Astrocyte of the hippocampus (primary cell): ENCODE data around the gene CCDC40.

Experiments
- DNase-seq: peaks from one replicate; pipeline ENCODE4 v3.0.0; 2011; ENCODE audit warnings: low read depth, low spot score

Gene CCDC40

GRCh38 chr17:80047176-80047575 is 10.7 kb downstream of the CCDC40 start:
- DNase-seq: no peak

GRCh38 chr17:80049986-80050385 is 13.5 kb downstream of the CCDC40 start:
- DNase-seq: no peak

- no peak for DNase-seq
These were observed 14.3 kb downstream of the CCDC40 start for GRCh38 chr17:80050706-80051105.

- DNase-seq: no peak
These were observed 15.2 kb downstream of the CCDC40 start for GRCh38 chr17:80051681-80052080.

DNA sequence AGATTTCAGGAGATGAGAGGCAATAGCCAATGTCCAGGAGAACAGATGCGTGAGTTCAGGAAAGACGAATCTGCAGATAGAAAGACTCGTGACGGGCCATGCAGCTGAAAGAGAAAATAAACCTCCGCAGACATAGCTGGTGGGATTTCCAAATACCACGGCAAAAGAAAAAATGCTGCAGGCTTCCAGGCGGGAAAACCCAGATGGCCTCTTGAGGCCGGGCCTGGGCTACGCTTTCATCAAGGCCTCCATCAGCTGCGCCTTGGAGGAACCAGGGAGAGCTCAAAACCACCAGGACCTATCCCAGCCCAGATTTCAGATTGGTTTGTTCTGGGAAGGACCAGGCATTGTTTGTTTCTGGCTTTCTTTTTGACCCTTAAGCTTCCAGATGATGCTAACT is 16.7 kb downstream of the CCDC40 start:
- DNase-seq: no peak

- DNase-seq: no peak
These were observed 19.2 kb downstream of the CCDC40 start for GRCh38 chr17:80055597-80055996.

GRCh38 chr17:80058311-80058955 is 22.0 kb downstream of the CCDC40 start:
- no peak for DNase-seq

DNA sequence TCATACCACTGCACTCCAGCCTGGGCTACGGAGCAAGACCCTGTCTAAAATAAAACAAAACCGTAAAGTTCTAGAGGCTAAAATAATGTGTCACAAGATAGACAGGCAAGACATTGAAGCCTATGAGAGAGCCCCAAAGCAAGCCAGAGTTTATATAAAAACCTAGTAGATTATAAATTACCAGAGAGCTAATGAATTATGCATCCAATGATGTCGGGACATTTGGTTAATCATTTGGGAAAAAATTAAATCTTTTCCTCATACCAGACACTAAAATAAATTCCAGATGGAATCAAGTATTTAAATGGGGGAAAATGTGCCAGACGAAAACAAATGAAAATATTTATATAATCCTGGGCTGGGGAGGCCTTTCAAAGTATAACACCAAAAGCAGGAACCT is 24.2 kb downstream of the CCDC40 start:
- no peak for DNase-seq

GRCh38 chr17:80061421-80061820 is 25.0 kb downstream of the CCDC40 start:
- no peak for DNase-seq

DNA sequence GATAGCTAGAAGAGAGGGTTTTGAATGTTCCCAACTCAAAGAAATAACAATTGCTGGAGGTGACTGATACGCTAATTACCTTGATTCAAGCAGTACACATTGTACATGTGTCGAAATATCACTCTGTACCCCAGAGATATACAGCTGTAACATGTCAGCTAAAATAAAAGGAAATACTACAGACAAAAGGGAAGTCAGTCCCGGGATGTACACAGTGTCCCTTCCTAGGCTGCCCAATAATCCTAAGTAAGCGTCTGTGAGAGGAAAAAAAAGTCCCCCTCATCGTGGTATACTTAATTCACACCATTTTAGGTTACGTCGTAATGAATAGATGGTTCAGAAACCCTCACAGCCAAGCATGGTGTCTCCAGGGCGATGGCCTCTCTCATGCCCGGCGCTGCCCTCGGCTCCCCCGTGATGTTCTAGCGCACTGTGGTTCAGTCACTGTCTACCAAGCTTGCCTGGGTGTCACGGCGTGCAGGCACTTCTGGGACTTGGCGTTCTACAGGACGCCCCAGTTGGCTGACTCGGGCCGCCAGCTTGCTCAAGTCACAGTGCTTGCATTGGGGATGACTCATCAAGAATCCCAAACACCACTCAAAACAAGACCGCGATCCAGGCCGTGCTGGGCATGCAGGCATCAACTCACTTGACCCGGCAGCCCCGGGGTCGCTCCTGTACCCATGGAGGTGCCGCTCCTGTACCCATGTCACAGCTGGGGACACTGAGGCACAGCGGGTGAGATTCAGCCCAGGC is 27.6 kb downstream of the CCDC40 start:
- DNase-seq: peak; percentile 84

- no peak for DNase-seq
These were observed 28.3 kb downstream of the CCDC40 start for GRCh38 chr17:80064696-80065095.

DNA sequence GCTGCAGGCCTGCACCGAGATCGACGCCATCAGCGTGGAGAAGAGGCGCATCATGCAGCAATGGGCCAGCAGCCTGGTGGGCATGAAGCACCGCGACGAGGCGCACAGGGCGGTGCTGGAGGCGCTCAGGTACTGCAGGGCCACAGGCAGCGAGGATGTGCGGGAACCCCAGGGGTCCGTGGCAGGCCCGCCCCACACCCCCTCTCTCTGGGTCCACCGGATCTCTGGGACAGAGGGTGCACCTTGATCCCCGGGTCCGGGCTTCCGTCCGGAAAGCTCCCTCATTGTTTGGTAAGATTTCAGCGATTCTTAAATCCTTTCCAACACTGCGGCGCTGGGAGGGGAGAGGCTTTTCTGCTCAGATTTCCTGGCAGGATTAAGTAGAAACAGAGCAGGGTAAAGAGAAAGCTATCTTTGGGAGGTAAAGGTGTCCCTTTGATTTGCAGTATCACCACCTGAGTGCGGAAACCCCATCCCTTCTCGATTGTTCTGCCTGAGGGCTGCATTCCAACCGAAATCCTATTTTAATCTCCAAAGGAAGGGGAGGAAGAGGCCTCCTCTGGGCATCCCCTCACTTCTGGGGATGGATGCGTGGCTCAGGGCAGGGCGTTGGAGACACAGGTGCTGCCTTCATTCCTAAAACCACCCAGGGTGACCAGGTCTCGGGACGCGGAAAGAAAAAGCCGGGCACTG is 29.2 kb downstream of the CCDC40 start:
- DNase-seq: no peak

DNA sequence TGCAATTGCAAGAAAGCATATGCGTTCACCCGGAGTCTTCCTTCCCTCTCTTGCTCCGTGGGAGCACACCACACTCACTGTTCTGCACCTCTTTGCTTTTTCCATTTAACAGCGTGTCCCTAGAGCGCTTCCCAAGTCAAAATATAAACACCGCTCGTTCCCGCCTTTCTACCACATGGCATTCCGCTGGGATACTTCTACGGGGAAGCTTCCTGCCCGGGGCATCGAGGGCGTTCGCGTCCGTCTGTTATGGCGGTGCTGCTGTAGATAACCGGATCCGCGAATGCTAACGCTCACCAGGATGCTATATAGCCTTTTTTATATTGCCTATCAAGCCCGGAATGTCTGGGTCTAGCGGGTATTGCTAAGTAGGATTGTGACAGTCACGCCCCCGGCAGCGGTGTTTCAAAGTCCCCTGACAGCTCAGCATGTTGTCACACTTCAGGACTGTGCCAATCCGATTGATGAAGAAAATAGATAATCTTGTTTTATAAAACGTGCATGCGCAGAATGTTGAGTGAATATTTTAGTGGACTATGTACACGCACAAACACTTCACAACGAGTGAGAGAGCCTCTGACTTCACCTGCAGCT is 31.0 kb downstream of the CCDC40 start:
- no peak for DNase-seq

GRCh38 chr17:80068301-80069222 is 32.1 kb downstream of the CCDC40 start:
- DNase-seq: peak; percentile 48

GRCh38 chr17:80070375-80071115 is 34.1 kb downstream of the CCDC40 start:
- no peak for DNase-seq

GRCh38 chr17:80071116-80071841 is 34.8 kb downstream of the CCDC40 start:
- DNase-seq: peak; percentile 88

DNA sequence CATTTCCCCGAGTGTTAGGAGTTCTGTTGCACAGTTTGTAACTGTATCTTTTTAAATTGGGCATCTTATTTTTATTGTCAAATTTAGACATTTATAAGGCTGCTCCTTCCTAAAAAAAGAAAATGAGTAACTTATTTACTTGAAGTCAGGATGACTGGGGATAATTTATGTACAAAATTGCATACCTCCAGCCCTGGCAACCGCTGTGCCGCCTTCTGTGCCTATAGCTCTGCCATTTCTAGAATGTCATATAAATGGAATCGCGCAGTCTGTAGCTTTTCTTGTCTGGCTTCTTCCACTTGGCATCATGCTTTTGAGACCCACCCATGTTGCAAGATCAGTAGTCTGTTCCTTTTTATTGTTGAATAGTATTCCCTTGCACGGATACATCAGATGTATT is 36.0 kb downstream of the CCDC40 start:
- no peak for DNase-seq

DNA sequence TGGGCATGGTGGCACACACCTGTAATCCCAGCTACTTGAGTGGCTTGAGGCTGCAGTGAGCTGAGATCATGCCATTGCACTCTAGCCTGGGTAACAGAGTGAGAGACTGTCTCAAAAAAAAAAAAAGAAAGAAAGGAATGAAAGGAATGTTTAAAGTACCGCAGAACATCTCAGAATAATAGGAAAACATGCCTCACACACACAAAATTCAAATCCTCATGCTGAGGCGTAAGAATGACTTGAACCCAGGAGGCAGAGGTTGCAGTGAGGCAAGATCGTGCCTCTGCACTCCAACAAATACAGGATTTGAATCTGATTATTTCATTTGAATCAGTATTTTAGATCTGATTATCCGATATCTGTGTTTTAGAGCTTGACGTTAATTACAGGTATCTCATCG is 43.6 kb downstream of the CCDC40 start:
- peak; percentile 43 for DNase-seq

DNA sequence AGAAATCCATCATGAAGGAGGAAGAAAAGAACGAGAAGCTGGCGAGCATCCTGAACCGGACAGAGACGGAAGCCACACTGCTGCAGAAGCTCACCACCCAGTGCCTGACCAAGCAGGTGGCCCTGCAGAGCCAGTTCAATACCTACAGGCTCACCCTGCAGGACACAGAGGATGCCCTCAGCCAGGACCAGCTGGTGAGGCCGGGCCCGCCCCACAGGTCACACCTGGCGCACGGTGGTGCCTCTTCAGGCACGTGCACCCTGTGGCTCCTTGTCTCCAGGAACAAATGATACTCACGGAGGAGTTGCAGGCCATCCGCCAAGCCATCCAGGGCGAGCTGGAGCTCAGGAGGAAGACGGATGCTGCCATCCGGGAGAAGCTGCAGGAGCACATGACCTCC is 45.2 kb downstream of the CCDC40 start:
- DNase-seq: no peak
